Brain microvascular endothelial cell (primary cell): ENCODE measurements around the gene PTPRO.

Source experiments
- DNase-seq: peaks from one replicate; pipeline ENCODE4 v3.0.0-alpha.2; 2020
- H3K27ac ChIP-seq: fragments of 250-450 bp; sonication (Bioruptor Pico); 2 replicates; pipeline ENCODE4 v1.5.1; 2020; ENCODE audit warnings: mild to moderate bottlenecking, moderate library complexity
- H3K27me3 ChIP-seq: fragments of 250-450 bp; sonication (Bioruptor Pico); replicated peaks from 2 replicates; pipeline ENCODE4 v1.5.1; 2020; ENCODE audit warnings: mild to moderate bottlenecking
- H3K36me3 ChIP-seq: fragments of 250-450 bp; sonication (Bioruptor Pico); replicated peaks from 2 replicates; pipeline ENCODE4 v1.5.1; 2020; ENCODE audit warnings: mild to moderate bottlenecking
- H3K4me3 ChIP-seq: 2 replicates; pipeline ENCODE4 v1.5.1; 2011; ENCODE audit warnings: low read depth, mild to moderate bottlenecking, control low read depth, low read length, moderate library complexity
- CTCF ChIP-seq: IDR thresholded peaks from 2 replicates; pipeline ENCODE4 v1.5.1; 2011; ENCODE audit warnings: low read depth, mild to moderate bottlenecking, moderate library complexity, low read length, control low read depth, inconsistent platforms; ENCODE audit errors: missing control alignments
- in situ Hi-C: cut with HindIII; loops from 2 replicates; pipeline ENCODE4 v1.10.0; 2017; ENCODE audit warnings: low sequenced_read_pairs, low pct_ligation_motif_present

Gene PTPRO

GRCh38 chr12:15446807-15447206 lies 124.5 kb downstream of the PTPRO start:
- no peak for TF ChIP-seq CTCF
- Histone ChIP-seq H3K27me3 (no peaks in the 10 kb centered on the region), H3K4me3 (no peak overlapping the region), H3K27ac (no peak overlapping the region), H3K36me3 (no peaks in the 10 kb centered on the region)
- in situ Hi-C loops = no loop called here
- DNase-seq = no peak

- in situ Hi-C loops = no loop called here
- no peak for DNase-seq
- no peaks in the 10 kb centered on the region for H3K27me3 ChIP-seq
- H3K27ac ChIP-seq = no peak overlapping the region
- TF ChIP-seq CTCF = no peak
- no peaks in the 10 kb centered on the region for H3K36me3 ChIP-seq
- H3K4me3 ChIP-seq = no peak overlapping the region
These were observed 131.3 kb downstream of the PTPRO start for GRCh38 chr12:15453613-15454012.

- H3K36me3 ChIP-seq = no peaks in the 10 kb centered on the region
- TF ChIP-seq CTCF = no peak
- H3K27me3 ChIP-seq = no peaks in the 10 kb centered on the region
- in situ Hi-C loops = no loop called here
- no peak for DNase-seq
- H3K4me3 ChIP-seq = no peak overlapping the region
- H3K27ac ChIP-seq = no peak overlapping the region
These were observed 135.7 kb downstream of the PTPRO start for GRCh38 chr12:15458008-15458407.

DNA sequence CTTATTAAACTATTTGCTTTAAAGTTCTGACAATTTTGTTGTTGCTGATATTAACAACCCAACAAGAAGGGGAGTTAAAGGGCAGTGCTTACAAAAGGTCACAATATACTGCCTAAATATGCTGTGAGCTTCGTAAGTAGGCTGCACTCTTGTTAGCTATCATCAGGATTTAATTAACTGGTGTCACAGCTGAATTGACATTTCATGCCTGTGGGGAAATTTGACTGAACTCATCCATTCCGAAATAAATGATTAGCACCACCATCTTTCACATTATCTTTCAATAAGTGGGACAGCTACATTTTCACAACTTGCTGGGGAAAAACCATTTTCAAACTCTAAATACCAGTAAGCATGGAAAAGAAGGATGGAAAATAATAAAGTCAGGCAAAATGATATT lies 146.6 kb downstream of the PTPRO start:
- TF ChIP-seq CTCF = no peak
- DNase-seq = no peak
- Histone ChIP-seq H3K4me3 (no peak overlapping the region), H3K27ac (no peak overlapping the region), H3K27me3 (no peaks in the 10 kb centered on the region), H3K36me3 (no peaks in the 10 kb centered on the region)
- in situ Hi-C loops = no loop called here

DNA sequence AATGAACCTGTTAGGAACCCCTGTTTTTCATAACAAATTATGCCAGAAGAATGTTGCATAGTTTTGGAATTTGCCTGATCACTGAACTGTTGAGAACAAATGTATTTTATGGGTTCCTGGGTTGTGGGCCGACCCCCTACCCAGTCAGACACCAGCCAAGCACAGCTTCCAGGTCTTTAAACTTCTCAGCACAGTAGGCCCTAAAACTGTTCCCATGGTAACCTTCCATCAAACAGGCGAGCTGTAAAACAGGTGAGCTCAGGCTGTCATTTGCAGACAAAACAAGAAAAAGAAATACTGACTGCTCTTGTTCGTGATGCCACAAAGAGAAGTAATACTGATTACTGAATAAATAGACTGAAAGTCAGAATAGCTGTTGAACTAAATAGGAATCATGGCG lies 147.0 kb downstream of the PTPRO start:
- no peak overlapping the region for H3K27ac ChIP-seq
- no peak for TF ChIP-seq CTCF
- DNase-seq = no peak
- no peak overlapping the region for H3K4me3 ChIP-seq
- in situ Hi-C loops = no loop called here
- H3K27me3 ChIP-seq = no peaks in the 10 kb centered on the region
- H3K36me3 ChIP-seq = no peaks in the 10 kb centered on the region

- DNase-seq = no peak
These were observed 149.7 kb downstream of the PTPRO start for GRCh38 chr12:15472036-15472435.

More at GRCh38 chr12:15472036-15472435, 149.7 kb downstream of the PTPRO start:
- Histone ChIP-seq H3K27ac (no peak overlapping the region), H3K4me3 (no peak overlapping the region), H3K36me3 (no peaks in the 10 kb centered on the region), H3K27me3 (no peaks in the 10 kb centered on the region)
- TF ChIP-seq CTCF = no peak
- in situ Hi-C loops = no loop called here
